ENCODE data around the gene INPP5J.

DNA sequence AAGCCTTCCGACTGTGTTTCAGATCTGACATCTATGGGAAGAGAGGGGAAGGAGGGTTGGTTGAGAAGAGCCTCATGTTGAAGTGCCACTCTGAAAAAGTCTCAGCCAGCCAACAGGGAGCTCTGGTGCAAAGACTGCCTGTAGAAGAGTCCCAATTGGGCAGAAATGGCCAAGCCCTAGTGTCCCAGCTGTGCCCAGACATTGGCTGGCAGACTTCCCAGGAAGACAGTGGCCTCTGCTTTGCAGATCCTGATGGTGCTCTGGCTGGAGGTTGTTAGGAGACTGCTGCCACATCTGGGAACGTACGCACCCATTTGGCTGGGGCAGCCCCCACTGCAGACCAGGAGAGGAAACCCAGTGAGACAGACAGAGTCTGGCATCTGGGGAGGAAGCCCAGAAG, 20.8 kb downstream of the INPP5J start:
- TF ChIP-seq GATA3 (IDR thresholded peaks at IDR 0.05; ENCODE audit: low read depth, low read length) (no peak), GATA2 (IDR thresholded peaks at IDR 0.05; ENCODE audit: low read depth, low read length) (no peak)

Measured in SH-SY5Y (cell line).